Body of pancreas (tissue), 4 donors: Measurements from ENCODE around the gene PAGE4.

Source experiments
- POLR2A ChIP-seq, 3 donors: fragments of 450-650 bp; IDR thresholded peaks; one replicate each; pipeline ENCODE4 v1.6.1; 2016; ENCODE audit warnings: antibody characterized with exemption in 3 of 3, mild to moderate bottlenecking in 2 of 3
- TF ChIP-seq, protein P1 (sequence below), 7 experiments: fragments of 450-650 bp in 4 of 7; fragments of 200-600 bp in 3 of 7; sonication (generic) in 3 of 7; IDR thresholded peaks; one replicate each; pipeline ENCODE4 v1.5.1; 2016 to 2019; ENCODE audit warnings: antibody characterized with exemption in 7 of 7

DNA sequence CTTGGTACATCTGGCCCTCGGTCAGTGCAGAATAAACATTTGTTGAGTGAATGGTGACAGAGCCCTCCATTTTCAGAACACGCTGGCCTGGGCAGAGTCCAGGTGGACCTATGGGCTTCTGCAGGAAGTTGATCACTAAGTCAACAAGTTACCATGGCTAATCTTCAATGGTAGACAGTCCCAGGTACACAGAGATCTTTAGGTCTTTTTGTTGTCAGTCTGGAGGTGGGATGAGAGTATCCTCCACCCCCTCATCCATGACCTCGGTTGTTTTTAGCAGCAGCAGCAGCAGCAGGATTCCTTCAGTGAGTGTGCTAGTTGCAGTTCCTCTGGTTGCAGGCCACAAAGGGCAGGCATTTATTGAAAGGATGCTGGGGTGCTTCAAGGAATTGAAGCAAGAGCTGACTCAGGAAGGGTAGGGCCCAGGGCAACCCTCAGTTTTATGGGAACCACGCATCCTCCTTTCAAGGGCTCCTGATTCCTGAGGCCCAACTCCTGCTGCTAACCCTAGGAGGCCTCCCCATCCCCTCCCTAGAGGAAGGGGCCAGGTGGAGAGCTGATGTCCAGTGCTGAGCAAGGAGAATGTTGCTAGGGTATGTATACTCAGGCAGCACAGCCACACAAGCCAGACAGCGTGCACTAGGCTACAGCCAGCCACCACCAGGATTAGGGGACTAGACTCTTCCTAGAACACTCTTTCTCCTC lies 48.4 kb downstream of the PAGE4 start:
- TF ChIP-seq, protein P1, sequence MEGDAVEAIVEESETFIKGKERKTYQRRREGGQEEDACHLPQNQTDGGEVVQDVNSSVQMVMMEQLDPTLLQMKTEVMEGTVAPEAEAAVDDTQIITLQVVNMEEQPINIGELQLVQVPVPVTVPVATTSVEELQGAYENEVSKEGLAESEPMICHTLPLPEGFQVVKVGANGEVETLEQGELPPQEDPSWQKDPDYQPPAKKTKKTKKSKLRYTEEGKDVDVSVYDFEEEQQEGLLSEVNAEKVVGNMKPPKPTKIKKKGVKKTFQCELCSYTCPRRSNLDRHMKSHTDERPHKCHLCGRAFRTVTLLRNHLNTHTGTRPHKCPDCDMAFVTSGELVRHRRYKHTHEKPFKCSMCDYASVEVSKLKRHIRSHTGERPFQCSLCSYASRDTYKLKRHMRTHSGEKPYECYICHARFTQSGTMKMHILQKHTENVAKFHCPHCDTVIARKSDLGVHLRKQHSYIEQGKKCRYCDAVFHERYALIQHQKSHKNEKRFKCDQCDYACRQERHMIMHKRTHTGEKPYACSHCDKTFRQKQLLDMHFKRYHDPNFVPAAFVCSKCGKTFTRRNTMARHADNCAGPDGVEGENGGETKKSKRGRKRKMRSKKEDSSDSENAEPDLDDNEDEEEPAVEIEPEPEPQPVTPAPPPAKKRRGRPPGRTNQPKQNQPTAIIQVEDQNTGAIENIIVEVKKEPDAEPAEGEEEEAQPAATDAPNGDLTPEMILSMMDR (IDR thresholded peaks at IDR 0.05) = no peak
- no peak for TF ChIP-seq POLR2A (IDR thresholded peaks at IDR 0.05)
